Epithelial cell of esophagus (primary cell): ENCODE measurements around the gene AMOTL1.

Experiments used
- DNase-seq: peaks from one replicate; pipeline ENCODE4 v3.0.0; 2010; ENCODE audit warnings: low read depth
- H3K4me3 ChIP-seq: 2 replicates; pipeline ENCODE4 v1.5.1; 2011; ENCODE audit warnings: mild to moderate bottlenecking, low read length, control low read depth
- CTCF ChIP-seq: IDR thresholded peaks from 2 replicates; pipeline ENCODE4 v1.5.1; 2011; ENCODE audit warnings: low read depth, mild to moderate bottlenecking, low read length, control low read depth, inconsistent platforms; ENCODE audit not compliant: insufficient read depth; ENCODE audit errors: missing control alignments

The AMOTL1 gene

GRCh38 chr11:94750319-94751217 lies 17.6 kb upstream of the AMOTL1 start:
- no peak overlapping the region for H3K4me3 ChIP-seq

GRCh38 chr11:94751218-94751609 lies 16.9 kb upstream of the AMOTL1 start:
- DNase-seq, result no peak
- no peak for TF ChIP-seq CTCF
- no peak overlapping the region for H3K4me3 ChIP-seq

More at GRCh38 chr11:94750319-94751217, 17.6 kb upstream of the AMOTL1 start:
- TF ChIP-seq CTCF, result no peak
- peak; percentile 80 for DNase-seq

GRCh38 chr11:94751786-94752185 lies 16.4 kb upstream of the AMOTL1 start:
- TF ChIP-seq CTCF, result no peak
- no peak overlapping the region for H3K4me3 ChIP-seq
- no peak for DNase-seq

DNA sequence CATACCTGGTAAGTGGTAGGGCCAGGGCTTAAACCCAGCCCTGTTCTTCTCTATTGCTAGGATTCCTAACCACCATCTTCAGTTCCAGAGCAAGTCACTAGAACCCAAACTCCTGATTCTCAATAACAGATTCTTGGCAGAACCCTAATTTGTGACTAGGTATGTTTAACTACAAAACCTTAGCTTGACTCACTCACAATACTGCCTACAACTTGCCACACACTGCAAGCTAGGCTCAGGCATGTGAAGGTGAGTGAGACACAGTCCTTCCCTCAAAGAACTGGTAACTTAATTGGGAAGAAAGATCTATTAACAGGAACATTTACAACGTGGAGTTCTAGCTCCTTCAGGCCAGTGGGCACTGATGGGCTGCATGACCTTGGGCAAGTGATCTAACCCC lies 14.5 kb upstream of the AMOTL1 start:
- peak; percentile 71 for DNase-seq
- no peak for TF ChIP-seq CTCF
- no peak overlapping the region for H3K4me3 ChIP-seq

DNA sequence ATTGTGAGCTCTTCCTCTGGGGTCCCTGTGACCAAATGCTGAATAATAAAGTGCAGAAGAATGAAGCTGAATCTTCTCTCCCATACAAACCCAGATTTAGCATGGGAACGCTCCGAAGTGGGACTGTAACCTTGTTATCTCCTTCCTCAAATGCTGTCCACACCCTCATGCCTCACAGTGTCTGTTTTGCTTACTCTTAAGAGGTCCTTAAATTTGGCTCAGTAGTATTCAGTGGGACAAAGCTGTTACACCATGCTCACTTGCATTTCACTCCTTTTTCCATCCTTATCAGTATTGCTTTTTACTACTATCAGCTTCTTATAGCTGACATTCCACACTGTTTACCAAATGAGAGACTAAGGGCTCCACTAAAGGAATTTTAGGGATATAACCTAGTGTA lies 13.8 kb upstream of the AMOTL1 start:
- no peak for TF ChIP-seq CTCF
- DNase-seq, result no peak
- H3K4me3 ChIP-seq, result no peak overlapping the region

- DNase-seq, result peak; percentile 40
- no peak overlapping the region for H3K4me3 ChIP-seq
- TF ChIP-seq CTCF, result no peak
These were observed 13.3 kb upstream of the AMOTL1 start for GRCh38 chr11:94754819-94755218.

GRCh38 chr11:94755494-94755893 lies 12.7 kb upstream of the AMOTL1 start:
- no peak for DNase-seq
- no peak overlapping the region for H3K4me3 ChIP-seq
- TF ChIP-seq CTCF, result no peak
